GM06990 (cell line): ENCODE data around the gene AKNA.

Source experiments
- DNase-seq: peaks from one replicate; pipeline ENCODE4 v3.0.0-alpha.2; 2011; ENCODE audit not compliant: insufficient read length; ENCODE audit errors: extremely low read depth
- H3K27me3 ChIP-seq: replicated peaks from 2 replicates; pipeline ENCODE4 v1.6.0; 2011; ENCODE audit warnings: low read length; ENCODE audit not compliant: control insufficient read depth, insufficient read depth
- H3K36me3 ChIP-seq: 2 replicates; pipeline ENCODE4 v1.5.1; 2011; ENCODE audit warnings: low read length; ENCODE audit not compliant: control insufficient read depth, insufficient read depth
- H3K4me3 ChIP-seq: replicated peaks from 2 replicates; pipeline ENCODE4 v1.5.1; 2011; ENCODE audit warnings: low read depth, mild to moderate bottlenecking, control low read depth, low read length
- TF ChIP-seq, protein P1 (sequence below): IDR thresholded peaks from 2 replicates; pipeline ENCODE4 v1.5.1; 2011; ENCODE audit warnings: low read length, control low read depth, mild to moderate bottlenecking, inconsistent platforms; ENCODE audit not compliant: insufficient read depth, poor library complexity, severe bottlenecking

AKNA gene

DNA sequence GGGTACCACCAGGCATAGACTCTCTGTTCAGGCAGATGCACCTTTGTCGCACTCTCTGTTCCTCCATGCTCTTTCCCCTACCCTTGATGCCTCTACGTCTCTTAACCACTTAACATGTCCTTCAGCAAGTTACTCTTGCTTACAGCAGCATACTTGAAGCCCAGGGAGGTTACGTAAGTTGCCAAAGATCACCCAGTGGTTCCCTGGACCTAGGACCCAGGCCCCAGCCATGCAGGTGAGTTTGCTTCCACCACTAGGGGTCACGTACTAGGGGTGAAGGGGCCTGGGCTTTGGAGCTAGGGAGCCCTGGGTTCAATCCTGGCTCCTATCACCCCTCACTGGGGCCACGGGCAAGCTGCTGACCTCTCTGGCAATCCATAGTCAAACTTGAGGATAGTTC, 8.9 kb downstream of the AKNA start:
- H3K36me3 ChIP-seq = peaks cover 42% of the 10 kb centered on the region
- DNase-seq = no peak
- TF ChIP-seq, protein P1, sequence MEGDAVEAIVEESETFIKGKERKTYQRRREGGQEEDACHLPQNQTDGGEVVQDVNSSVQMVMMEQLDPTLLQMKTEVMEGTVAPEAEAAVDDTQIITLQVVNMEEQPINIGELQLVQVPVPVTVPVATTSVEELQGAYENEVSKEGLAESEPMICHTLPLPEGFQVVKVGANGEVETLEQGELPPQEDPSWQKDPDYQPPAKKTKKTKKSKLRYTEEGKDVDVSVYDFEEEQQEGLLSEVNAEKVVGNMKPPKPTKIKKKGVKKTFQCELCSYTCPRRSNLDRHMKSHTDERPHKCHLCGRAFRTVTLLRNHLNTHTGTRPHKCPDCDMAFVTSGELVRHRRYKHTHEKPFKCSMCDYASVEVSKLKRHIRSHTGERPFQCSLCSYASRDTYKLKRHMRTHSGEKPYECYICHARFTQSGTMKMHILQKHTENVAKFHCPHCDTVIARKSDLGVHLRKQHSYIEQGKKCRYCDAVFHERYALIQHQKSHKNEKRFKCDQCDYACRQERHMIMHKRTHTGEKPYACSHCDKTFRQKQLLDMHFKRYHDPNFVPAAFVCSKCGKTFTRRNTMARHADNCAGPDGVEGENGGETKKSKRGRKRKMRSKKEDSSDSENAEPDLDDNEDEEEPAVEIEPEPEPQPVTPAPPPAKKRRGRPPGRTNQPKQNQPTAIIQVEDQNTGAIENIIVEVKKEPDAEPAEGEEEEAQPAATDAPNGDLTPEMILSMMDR = no peak
- no peaks in the 10 kb centered on the region for H3K27me3 ChIP-seq
- H3K4me3 ChIP-seq = no peak overlapping the region

DNA sequence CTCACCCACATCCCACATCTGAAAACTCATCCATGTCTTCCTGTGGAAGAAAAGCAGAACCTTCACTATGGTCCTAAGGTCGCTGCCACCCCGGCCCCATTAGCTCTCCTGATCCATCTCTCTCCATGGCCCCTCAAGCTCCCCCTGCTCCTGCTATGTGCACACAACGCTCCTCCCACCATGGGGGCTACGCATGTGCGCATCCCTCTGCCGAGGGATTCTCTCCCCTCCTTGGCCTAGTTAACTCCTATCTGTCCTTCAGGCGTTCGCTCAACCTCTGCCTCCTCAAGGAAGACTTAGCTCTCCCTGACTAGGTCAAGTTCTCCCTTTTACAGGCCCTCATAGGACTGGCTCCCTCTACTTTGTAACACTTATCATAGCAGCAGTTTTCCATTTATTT, 9.8 kb downstream of the AKNA start:
- DNase-seq = no peak
- no peak overlapping the region for H3K4me3 ChIP-seq
- H3K27me3 ChIP-seq = no peaks in the 10 kb centered on the region
- TF ChIP-seq, protein P1 = no peak
- peaks cover 45% of the 10 kb centered on the region for H3K36me3 ChIP-seq

DNA sequence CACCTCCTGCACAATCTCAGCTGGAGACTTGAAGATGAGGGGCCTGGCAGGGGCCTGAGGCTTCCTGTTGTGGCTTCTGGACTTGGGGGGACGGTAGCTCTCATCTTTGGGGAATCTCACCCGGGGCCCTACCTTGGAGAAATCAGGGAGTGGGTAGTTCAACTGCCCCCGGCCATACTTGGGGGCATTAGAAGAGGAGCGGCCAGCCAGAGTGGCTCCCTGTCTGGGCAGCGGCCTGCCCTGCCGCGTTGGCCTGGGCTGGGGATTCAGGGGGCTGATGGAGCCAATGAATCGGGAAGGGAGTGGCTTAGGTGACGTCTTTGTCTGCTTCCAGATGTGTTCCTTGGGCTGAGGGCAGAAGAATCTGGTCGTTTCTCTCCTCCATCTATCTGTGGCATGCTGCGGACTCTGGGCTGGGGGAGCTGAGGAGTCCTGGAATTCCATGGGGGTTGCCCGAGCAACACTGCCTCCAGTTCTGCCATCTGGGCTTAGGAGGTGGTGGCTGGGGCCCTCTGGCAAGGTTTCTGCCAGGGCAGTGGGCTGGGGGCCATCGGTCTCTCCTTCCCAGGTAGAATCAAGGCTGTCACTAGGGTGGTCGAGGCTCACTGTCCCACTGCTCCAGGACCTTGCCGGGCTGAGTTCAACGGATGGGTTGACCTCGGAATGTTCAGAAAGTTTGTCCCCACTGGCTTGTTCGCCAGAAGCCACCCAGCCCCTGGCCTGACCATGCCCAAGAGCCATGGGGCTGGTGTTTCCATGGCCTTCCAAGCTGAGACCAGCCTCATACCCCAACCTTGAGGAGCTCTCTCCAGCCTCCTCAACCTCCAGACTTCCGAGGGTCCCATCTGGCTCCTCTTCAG, 11.0 kb downstream of the AKNA start:
- Histone ChIP-seq H3K36me3 (peaks cover 50% of the 10 kb centered on the region), H3K4me3 (no peak overlapping the region), H3K27me3 (no peaks in the 10 kb centered on the region)
- DNase-seq = no peak
- TF ChIP-seq, protein P1 = no peak

DNA sequence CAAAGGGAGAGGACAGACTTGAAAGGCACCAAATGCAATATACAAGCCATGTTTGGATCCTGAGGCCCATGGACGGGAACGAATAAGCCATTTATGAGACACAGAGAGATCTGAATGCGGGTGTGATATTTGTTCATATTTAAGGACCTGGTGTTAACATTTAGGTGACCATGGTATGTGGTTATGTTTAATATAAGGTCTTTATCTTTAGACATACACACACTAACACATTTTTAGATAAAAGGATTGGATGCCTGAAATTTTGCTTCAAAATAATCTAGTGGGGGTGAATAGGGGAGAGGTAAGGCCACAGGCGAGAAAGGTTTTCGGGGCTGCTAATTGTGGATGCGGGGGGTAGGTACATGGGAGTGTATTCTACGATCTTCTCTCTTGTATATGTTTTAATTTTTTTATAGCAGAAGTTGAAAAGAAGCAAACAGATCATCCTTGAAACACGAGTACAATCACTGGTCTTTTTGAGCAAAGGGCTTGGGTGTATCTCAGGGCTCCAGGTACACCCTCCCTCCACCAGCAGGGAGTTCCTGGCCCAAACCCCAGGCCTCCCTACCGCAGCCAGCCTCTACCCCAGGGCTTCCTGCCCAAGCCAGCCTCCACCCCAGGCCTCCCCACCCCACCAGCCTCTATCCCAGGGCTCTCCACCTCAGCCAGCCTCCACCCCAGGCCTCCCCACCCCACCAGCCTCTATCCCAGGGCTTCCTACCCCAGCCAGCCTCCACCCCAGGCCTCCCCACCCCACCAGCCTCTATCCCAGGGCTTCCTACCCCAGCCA, 12.2 kb downstream of the AKNA start:
- Histone ChIP-seq H3K27me3 (no peaks in the 10 kb centered on the region), H3K36me3 (peaks cover 54% of the 10 kb centered on the region), H3K4me3 (no peak overlapping the region)
- no peak for DNase-seq
- TF ChIP-seq, protein P1 = no peak

DNA sequence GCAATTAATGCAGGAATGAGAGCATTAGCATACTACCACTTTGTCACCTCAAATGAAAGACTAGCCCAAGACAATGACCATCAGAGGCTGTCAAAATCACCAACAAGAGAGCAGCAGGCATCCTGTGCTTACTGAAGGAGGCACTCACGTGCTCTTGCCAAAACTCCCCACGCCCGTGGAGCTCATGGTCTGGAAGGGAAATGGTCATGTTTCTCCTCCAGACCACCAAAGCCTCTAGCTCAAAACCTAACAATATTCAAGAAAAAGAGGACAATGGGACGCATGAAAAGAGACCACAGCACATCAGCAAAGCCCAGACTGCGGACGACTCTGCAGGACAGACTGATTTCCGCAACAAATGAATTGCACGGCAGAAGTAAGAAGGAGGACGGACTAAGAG, 12.8 kb downstream of the AKNA start:
- H3K4me3 ChIP-seq = no peak overlapping the region

More for the DNA sequence above, 12.8 kb downstream of the AKNA start:
- no peak for DNase-seq
- peaks cover 57% of the 10 kb centered on the region for H3K36me3 ChIP-seq
- TF ChIP-seq, protein P1 = no peak
- H3K27me3 ChIP-seq = no peaks in the 10 kb centered on the region
